HG03558 (cell line): ENCODE results near the gene SULT2B1.
"Not testable (repeated sequence)": the region's sequence is repeated elsewhere in the genome, so short reads cannot be mapped to it uniquely, and the experiment has no call there.

Experiments used
- ATAC-seq: cut with Tn5 transposase; IDR thresholded peaks from one replicate; pipeline ENCODE4 v1.9.1; 2021; ENCODE audit warnings: moderate number of reproducible peaks; ENCODE audit not compliant: unreplicated experiment; ENCODE audit errors: extremely low read depth

Gene SULT2B1

DNA sequence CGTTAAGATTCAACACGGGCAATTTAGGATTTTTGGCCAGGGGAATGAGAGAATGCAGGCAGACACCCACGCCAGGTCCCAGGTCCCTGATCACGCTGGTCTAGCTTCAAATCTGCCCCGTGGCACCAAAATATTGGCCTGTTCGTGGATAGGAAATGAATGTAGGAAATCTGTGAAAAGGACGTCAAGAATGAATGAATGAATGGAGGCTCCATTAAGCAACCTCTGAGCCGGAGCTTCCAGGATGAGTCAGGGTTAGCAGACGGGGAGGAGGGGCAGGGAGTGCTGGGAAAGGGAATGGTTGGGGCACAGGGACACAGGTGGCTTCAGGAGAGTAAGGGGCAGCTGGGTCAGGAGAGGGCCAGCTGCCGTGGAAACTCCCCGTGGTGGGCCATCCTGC is 4.2 kb downstream of the SULT2B1 start:
- no peak for ATAC-seq

DNA sequence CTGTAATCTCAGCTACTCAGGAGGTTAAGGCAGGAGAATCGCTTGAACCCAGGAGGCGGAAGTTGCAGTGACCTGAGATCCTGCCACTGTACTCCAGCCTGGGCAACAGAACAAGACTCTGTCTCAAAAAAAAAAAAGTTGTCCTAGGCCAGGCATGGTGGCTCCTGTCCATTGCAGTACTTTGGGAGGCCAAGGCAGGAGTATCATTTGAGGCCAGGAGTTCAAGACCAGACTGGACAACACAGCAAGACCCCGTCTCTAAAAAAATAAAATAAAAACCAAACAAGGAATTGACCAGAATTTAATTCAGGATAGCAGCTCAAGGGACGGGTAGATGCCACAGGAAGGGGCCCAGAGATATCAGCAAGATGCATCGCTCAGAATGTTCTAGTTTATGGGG is 4.9 kb downstream of the SULT2B1 start:
- no peak for ATAC-seq

DNA sequence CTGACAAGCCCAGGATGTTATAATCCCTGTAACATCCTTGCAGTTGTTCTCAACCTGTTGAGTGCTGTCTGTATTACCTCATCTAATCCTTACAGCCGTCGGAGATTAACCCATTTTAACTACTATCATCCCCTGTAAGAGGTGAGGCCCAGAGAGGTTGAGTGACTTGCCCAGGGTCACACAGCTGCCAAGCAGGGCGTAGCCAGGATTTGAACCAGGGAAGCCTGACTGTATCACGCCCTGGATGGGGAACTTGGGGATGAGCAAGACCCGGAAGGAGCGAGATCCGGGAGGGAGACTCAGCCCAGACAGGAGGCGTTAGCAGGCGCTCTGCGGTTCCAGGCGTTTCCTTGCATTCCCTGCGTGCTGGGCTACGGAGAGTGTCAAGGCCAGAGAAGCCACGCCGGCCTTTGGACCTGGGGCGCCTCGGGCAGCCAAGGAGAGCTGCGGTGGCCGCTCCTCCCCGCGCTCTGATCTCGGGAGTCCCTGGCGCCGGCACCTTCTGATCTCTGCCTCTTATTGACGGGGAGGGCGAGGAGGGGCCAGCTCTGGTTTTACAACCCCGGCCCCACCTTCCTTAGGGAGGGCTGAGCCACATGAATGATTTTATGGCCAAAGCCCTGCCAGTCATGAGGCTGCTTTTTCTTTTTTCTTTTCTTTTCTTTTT is 6.2 kb downstream of the SULT2B1 start:
- ATAC-seq: no peak

DNA sequence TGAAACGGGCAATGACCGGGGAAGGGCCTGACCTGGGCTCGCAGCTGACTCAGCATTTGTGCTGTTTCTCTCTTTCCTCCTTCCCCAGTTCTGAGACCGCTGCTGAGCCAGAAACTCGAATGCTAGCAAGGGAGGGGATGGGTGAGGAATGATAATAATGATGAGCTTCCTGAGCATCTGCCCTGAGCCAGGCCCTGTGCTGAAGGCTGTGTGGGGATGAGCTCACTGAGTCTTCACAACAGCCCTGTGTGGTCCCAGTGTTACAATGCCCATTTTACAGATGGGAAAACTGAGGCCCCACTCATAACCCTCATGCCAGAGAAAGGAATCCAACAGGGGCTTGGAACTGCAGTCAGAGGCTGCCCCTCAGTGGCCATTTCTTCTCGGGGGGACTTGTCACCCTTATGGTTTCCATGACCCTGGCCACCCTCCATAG is 8.1 kb downstream of the SULT2B1 start:
- no peak for ATAC-seq

DNA sequence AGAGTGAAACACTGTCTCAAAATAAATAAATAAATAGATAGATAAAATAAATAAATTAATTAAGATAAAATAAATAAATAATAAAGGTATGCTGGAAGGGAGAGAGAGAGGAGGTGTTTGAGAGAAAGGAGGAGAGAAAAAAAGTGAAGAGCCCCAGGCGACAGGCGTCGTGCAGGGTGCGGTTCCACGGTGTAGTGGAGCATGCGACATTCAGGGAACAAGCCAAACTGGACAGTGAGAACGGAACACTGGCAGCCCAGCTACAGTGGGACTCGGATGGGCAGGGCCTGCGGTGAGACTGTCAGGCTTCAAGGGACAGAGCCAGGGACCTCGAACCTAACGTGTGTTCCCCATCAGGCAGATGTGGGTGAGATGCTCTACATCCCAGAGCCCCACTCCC is 9.4 kb downstream of the SULT2B1 start:
- ATAC-seq: no peak

DNA sequence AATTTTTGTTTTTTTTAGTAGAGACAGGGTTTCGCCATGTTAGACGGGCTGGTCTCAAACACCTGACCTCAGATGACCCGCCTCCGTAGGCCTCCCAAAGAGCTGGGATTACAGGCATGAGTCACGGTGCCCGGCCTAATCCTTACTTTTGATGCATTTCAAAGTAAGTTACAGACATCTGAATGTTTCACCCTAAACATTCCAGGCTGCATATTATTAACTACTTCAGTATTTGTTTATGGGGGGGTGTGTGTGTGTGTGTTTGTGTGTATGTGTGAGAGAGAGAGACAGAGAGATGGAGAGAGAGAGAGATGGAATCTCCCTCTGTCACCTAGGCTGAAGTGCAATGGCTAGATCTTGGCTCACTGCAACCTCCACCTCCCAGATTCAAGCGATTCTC is 13.1 kb downstream of the SULT2B1 start:
- ATAC-seq: no peak

DNA sequence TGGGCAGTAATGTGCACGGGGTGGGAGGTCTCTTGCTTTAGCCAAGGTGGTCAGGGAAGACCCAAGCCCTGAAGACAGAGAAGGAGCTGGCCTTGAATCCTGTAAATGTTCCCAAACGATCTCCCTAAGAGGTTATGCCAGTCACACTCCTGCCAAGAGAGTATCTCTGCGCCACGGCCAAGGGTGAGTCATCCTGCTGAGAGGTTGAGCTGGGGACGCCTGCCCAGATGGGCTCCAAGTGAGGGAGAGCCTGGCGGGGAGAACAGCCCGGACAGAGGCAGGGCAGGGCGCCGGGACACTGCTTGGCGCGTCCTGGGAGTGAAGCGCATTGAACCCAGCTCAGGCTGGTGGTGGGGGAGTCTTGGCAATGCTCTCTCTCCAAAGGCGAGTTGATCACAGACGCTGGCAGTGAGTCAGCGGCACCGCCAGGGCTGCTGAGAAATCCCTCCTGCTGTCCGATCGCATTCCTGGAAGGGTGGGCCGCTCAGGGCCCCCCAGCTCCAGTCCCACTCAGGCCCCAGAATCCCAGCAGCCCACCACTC is 16.4 kb downstream of the SULT2B1 start:
- ATAC-seq: no peak

DNA sequence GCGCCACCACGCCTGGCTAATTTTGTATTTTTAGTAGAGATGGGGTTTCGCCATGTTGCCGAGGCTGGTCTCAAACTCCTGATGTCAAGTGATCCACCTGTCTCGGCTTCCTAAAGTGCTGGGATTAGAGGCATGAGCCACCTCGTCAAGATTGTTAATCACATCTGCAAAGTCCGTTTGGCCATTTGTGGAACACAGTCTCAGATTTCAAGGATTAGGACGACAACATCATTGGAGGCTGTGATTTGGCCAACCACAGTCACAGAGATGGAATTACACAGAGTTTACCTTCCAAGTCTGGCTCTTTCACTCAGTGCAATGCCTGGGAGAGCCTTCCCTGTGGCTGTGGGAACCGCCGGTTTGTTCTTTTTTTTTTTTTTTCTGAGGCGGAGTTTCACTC is 17.8 kb downstream of the SULT2B1 start:
- ATAC-seq: no peak

DNA sequence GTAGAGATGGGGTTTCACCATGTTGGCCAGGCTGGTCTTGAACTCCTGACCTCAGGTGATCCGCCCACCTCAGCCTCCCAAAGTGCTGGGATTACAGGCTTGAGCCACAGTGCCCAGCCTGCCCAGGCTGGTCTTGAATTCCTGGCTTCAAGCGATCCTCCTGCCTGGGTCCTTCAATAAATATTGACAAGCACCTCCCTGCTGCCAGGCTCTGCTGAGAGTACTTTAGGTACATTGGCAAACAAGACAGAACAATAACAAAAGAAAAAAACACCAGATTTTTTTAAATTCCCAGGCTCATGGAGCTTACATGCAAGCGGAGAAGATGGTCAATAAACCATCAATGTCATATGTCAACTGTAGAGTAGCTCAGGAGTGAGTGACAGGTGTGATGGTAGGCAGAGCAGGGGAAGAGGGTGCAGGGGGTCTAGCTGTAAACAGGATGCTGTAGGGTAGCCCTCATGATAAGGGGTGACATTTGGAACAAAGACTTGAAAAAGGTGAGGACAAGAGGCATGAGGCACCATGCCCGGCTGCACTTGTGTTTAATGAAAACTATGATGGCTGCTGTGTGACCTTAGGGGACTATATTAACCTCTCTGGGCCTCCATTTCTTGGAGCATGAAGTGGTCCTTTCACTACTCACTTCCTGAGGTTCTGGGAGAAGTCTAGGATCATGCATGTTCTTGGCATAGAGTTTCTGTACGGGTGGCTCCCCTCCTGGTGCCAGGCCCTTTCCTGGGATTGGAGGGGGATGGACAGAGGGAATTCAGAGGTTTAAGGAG is 19.6 kb downstream of the SULT2B1 start:
- no peak for ATAC-seq

DNA sequence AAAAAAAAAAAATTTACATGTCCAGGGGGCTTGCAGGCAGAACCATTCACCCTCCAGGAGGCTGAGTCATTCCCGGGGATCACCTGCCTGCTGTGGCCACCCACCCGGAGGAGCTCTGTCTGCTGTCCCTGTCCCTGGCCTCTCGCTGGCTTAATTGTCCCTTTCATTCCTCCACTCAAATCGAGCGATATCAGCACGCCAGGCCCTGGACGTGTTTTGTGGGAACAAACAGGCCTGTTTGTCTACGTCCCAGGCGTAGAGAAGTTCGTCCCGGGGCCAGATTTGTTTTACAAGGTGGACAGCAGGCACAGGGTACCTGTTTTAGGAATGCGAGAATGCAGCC is 21.2 kb downstream of the SULT2B1 start:
- ATAC-seq: no peak

DNA sequence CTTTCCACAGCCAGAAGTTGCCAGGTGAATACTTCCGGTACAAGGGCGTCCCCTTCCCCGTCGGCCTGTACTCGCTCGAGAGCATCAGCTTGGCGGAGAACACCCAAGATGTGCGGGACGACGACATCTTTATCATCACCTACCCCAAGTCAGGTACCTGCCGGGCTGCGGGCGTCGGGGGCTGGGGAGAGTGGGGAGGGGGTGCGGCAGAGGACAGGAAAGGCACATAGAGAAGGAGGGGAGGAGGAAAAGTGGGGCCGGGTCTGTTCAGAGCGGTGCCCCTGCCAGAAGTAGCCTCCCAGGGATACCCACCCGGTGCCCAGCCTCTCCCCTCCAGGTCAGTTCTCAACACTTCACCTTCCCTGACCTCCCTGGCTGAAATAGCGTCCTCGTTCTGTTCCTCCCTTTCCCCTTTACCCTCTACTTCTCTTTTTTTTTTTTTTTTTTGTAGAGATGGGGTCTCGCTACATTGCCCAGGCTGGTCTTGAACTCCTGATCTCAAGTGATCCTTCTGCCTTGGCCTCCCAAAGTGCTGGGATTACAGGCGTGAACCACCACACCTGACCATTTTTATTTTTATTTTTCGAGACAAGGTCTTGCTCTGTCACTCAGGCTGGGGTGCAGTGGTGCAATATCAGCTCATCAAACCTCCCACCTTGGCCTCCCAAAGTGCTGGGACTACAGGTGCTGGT is 24.1 kb downstream of the SULT2B1 start:
- ATAC-seq: no peak

DNA sequence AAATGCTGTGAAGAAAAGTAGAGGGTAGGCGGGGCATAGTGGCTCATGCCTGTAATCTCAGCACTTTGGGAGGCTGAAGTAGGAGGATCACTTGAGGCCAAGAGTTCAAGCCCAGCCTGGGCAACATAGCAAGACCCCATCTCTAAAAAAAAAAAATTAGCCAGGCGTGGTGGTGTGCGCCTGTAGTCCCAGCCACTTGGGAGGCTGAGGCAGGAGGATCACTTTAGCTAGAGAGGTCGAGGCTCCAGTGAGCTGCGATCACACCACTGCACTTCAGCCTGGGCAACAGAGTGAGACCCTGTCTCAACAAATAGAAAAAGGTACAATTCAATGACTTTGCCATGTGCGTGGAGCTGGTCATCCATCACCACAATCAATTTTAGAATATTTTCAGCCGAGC is 25.9 kb downstream of the SULT2B1 start:
- ATAC-seq: not testable (repeated sequence)

DNA sequence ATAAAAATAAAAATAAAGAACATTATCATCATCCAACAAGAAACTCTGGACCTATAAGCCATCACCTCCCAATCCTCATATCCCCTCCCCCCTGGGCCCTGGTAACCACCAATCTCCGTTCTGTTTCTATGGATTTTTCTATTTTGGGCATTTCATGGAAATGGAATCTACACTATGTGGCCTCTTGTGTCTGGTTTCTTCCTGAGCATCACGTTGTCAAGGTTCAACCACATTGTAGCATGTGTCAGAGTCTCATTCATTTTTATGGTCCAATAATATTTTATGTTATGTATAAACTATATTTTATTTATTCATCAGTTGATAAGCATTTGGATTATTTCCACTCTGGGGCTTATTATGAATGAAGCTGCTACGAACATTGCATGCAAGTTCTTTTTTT is 26.9 kb downstream of the SULT2B1 start:
- ATAC-seq: no peak

DNA sequence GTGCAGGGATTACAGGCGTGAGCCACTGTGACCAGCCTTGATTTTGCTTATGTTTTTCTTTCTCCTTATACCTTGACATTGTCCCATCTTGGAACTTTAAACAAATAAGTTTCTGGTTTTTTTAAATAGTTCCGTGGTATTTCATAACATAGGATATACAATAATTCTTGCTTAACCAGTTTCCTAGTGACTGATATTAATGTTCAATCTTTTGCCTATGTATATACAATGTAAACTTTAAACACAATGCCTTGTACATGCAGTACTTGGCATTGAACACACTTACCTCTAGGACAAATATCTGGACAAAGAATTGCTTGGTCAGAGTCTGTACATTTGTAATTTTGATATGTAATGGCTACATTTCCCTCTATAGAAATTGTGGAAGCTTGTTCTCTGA is 30.2 kb downstream of the SULT2B1 start:
- no peak for ATAC-seq

DNA sequence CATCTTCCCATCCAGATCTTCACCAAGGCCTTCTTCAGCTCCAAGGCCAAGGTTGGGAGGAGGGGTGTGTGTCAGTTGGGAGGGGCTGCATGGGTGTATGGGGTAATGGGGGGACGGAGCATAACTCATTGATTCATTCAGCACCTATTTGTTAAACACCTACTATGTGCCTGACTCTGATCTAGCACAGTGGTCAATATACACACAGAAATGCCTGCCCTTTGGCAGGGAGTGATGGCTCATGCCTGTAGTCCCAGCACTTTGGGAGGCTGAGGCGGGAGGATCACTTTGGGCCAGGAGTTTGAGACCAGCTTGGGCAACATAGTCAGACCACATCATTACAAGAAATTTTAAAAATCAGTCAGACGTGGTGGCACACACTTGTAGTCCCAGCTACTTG is 35.4 kb downstream of the SULT2B1 start:
- ATAC-seq: no peak

DNA sequence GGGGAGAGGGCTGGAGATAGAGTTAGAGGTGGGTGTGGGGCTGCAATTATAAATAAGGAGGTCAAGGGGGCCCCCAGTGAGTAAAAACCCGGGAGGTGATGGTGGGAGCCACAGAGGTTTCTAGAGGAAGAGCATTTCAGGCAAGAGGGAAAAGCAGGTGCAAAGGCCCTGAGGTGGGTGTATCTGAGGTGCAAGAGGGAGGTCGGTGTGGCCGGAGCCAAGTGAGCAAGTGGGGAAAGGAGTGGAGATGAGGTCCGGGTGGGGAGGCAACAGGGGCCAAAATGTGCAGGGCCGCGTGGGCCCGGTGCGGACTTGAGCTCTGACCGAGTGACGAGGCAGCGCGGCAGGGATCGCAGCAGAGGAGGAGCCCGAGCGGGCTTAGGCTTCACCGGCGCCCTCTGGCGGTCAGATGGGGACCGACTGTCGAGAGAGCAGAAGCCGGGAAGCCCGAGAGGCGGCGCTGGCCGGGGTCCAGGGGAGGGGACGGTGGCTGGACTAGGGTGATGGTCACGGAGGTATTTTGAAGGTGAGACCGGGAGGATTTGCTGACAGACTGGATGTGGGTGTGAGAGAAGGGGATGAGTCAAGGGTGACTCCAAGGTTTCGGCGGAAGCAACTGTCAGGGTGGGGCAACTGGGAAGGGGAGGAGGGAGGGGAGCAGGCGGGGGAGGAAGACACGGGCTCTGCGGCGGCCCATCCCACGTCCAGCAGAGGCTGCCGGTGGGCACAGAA is 36.9 kb downstream of the SULT2B1 start:
- ATAC-seq: no peak

DNA sequence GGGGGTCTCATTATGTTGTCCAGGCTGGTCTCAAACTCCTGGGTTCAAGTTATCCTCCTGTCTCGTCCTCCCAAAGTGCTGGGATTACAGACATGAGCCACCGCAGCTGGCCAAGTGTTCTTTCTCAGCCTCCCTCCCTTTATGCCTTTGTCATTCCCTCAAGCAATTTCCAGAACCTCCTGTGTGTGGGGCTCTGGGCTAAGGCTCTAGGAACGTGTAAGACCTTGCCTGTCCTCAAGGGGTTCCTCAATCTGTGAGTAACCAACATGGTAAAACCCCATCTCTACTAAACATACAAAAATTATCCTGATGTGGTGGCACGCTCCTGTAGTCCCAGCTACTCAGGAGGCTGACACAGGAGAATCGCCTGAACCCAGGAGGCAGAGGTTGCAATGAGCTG is 39.0 kb downstream of the SULT2B1 start:
- no peak for ATAC-seq

DNA sequence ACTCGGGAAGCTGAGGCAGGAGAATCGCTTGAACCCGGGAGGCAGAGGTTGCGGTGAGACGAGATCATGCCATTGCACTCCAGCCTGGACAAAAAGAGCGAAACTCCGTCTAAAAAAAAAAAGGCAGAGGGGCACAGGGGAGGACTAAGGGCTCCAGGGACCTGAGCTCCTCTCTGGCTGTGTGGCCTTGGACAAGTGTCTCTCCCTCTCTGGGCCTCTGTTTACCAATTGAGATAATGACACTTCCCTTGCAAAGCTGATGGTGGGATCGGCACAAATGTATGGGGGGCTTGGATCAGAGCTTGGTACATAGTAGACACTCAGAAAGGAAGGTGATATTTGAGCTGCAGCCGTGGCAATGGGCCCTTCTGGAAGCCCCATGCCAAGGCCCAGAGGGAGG is 43.2 kb downstream of the SULT2B1 start:
- ATAC-seq: no peak

DNA sequence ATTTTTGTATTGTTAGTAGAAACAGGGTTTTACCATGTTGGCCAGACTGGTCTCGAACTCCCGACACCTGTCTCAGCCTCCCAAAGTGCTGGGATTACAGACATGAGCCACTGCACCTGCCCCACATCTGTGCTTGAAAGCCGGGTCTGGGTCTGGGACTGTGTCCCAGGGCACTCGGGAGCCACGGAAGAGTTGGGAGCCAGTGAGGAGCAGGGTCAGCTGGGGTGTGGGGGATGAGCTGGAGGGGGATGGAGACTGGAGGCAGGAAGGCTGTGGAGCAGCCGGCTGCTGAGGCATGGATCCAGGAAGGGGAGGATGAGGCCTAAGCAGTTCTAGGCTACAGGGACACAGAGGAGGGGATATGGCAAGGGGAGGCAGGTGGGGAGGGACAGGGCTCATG is 43.9 kb downstream of the SULT2B1 start:
- no peak for ATAC-seq

DNA sequence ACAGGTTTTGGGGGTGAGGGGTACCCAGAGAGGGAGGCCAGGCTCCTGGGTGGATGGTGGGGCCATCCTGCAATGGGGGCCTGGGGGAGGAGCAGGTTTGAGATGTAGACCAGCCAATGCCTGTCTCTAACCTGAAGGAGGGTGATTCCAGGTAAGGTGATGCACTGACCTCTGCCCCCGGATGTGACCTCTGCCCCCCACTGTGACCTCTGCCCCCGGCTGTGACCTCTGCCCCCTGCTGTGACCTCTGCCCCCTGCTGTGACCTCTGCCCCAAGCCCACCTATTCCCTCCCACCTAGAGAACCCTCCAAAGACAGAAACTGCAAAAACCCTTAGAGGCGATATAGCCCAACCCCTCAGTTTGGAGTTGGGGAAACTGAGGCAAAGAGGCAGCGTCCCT is 44.3 kb downstream of the SULT2B1 start:
- ATAC-seq: no peak
